ENCODE results near the gene ATXN2. TPM values are rescaled to one million over a fixed set of nuclear protein-coding genes. Genes with fewer than 3 reads are reported as not detected.
"Not testable (repeated sequence)": the region's sequence is repeated elsewhere in the genome, so short reads cannot be mapped to it uniquely, and the experiment has no call there.

Gene ATXN2
- polyA plus RNA-seq, 3 donors from 2014 or later: 7.1 to 31.3 (median 12.3) TPM

- Mint-ChIP-seq H3K9me3 (no peaks in the 10 kb centered on the region), H3K4me1 (no peaks in the 10 kb centered on the region), H3K4me3 (no peak overlapping the region), H3K27ac (peak overlapping the region in 1 of 6 donors; percentile 84), H3K27me3 (ENCODE audit: low read depth in 3 of 3) (peaks cover 0 to 2% (median 0%) of the 10 kb centered on the region in 3 donors), H3K36me3 (peaks cover 17 to 37% (median 27%) of the 10 kb centered on the region in 3 donors)
- DNase-seq: no peak
These were observed 110.8 kb downstream of the ATXN2 start for GRCh38 chr12:111488271-111488670.

DNA sequence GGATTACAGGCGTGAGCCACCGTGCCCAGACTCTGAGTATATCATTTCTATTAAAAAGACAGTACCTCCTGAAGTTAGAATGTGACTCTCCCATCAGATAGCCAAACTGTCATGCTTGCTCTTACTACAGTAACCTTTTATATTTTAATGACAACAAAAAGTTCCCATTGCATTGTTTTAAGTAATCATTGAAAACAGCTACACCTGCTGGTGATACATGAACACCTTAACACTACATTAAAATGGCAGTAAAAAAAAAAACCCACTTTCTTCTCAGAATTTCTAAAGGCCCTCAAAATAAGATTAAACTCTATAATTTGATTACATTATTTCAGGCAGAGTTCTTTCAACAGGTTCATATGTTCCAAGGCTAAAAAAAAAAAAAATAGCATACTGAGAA, 116.7 kb downstream of the ATXN2 start:
- Mint-ChIP-seq H3K4me3 (no peak overlapping the region), H3K36me3 (peaks cover 9 to 25% (median 19%) of the 10 kb centered on the region in 3 donors), H3K27me3 (ENCODE audit: low read depth in 3 of 3) (no peaks in the 10 kb centered on the region), H3K9me3 (no peaks in the 10 kb centered on the region), H3K4me1 (no peaks in the 10 kb centered on the region), H3K27ac (no peak overlapping the region)
- DNase-seq: peak in 1 of 3 donors; percentile 6

GRCh38 chr12:111471236-111471635, 127.9 kb downstream of the ATXN2 start:
- H3K27ac Mint-ChIP-seq: no peak overlapping the region
- no peaks in the 10 kb centered on the region for H3K4me1 Mint-ChIP-seq
- no peaks in the 10 kb centered on the region for H3K27me3 Mint-ChIP-seq (ENCODE audit: low read depth in 3 of 3)
- H3K36me3 Mint-ChIP-seq: peaks cover 4 to 30% (median 20%) of the 10 kb centered on the region in 3 donors
- H3K9me3 Mint-ChIP-seq: no peaks in the 10 kb centered on the region
- no peak overlapping the region for H3K4me3 Mint-ChIP-seq
- no peak for DNase-seq

DNA sequence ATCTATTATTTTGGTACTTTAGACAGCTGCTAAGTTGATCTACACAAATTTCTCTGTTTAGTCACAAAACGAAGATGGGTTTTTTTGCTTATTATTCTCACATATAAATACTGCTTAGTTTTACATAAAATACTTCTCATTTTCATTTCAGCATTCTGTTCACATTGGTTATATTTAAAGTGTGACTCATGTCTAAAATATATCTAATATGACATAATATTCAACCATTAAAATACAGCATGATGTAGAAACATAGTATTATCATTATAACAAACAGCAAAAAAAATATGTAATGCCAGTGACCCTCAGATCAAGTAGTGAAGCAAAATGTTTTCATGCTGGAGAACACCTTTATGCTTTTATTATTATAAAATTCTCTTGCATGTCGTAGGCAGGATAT, 129.7 kb downstream of the ATXN2 start:
- Mint-ChIP-seq H3K27me3 (ENCODE audit: low read depth in 3 of 3) (no peaks in the 10 kb centered on the region), H3K4me3 (no peak overlapping the region), H3K9me3 (no peaks in the 10 kb centered on the region), H3K36me3 (peaks cover 4 to 29% (median 12%) of the 10 kb centered on the region in 3 donors), H3K4me1 (no peaks in the 10 kb centered on the region), H3K27ac (no peak overlapping the region)
- no peak for DNase-seq

GRCh38 chr12:111467857-111468241, 131.3 kb downstream of the ATXN2 start:
- no peak overlapping the region for H3K4me3 Mint-ChIP-seq
- DNase-seq: no peak
- H3K36me3 Mint-ChIP-seq: peaks cover 0 to 20% (median 4%) of the 10 kb centered on the region in 3 donors
- no peaks in the 10 kb centered on the region for H3K27me3 Mint-ChIP-seq (ENCODE audit: low read depth in 3 of 3)
- H3K9me3 Mint-ChIP-seq: no peaks in the 10 kb centered on the region
- H3K4me1 Mint-ChIP-seq: no peaks in the 10 kb centered on the region
- H3K27ac Mint-ChIP-seq: peak overlapping the region in 1 of 6 donors; percentile 53

DNA sequence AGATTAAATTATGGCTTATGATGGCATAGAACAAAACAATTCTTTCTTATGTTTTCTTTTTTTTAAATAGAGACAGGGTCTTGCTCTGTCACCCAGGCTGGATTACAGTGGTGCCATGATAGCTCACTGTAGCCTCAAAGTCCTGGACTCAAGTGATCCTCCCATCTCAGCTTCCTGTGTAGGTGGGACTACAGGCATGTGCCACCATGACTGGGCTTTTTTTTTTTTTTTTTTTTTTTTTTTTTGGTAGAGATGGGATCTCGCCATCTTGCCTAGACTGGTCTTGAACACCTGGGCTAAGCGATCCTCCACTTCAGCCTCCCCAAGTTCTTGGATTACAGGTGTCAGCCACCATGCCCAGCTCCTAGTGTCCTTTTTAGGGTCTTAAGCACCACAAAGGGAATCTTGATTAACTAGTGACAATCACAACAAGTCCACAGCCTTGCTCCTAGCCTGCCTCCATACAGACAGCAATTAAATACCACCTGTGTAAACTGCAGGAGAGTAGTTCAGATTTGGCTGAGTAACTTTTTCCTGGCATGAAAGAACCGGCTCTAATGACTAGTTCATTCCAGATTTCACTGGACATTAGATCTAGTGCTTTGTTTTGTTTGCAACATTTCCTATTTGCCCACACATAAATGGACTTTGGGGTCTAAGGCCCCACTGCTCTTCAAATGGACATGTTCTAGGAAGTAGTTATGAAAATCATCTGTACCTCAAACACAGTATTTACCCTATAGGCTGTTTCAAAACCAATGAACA, 131.8 kb downstream of the ATXN2 start:
- no peaks in the 10 kb centered on the region for H3K4me1 Mint-ChIP-seq
- peak overlapping the region in 1 of 6 donors; percentile 53 for H3K27ac Mint-ChIP-seq
- no peaks in the 10 kb centered on the region for H3K27me3 Mint-ChIP-seq (ENCODE audit: low read depth in 3 of 3)
- no peaks in the 10 kb centered on the region for H3K9me3 Mint-ChIP-seq
- H3K36me3 Mint-ChIP-seq: peaks cover 0 to 20% (median 4%) of the 10 kb centered on the region in 3 donors
- no peak for DNase-seq
- no peak overlapping the region for H3K4me3 Mint-ChIP-seq

- no peaks in the 10 kb centered on the region for H3K4me1 Mint-ChIP-seq
- H3K4me3 Mint-ChIP-seq: no peak overlapping the region
- H3K27ac Mint-ChIP-seq: no peak overlapping the region
- no peaks in the 10 kb centered on the region for H3K36me3 Mint-ChIP-seq
- H3K27me3 Mint-ChIP-seq (ENCODE audit: low read depth in 3 of 3): no peaks in the 10 kb centered on the region
- DNase-seq: no peak
- H3K9me3 Mint-ChIP-seq: no peaks in the 10 kb centered on the region
These were observed 136.8 kb downstream of the ATXN2 start for GRCh38 chr12:111462210-111462769.

DNA sequence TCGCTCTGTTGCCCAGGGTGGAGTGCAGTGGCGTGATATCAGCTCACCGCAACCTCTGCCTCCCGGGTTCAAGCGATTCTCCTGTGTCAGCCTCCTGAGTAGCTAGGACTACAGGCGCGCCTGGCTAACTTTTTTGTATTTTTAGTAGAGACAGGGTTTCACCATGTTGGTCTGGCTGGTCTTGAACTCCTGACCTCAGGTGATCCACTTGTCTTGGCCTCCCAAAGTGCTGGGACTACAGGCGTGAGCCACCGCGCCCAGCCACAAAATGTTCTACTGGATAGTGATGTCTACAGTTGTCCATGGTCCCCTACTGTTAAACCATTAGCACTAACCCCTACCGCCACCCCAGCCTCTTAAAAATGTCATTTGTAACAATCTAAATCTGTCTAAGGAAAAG, 139.0 kb downstream of the ATXN2 start:
- H3K9me3 Mint-ChIP-seq; H3K27ac Mint-ChIP-seq; DNase-seq; H3K27me3 Mint-ChIP-seq (ENCODE audit: low read depth in 3 of 3); H3K4me3 Mint-ChIP-seq: not testable (repeated sequence)
- Mint-ChIP-seq H3K4me1 (peaks cover 12 to 14% of the 10 kb centered on the region in 2 donors), H3K36me3 (peaks cover 0 to 10% (median 10%) of the 10 kb centered on the region in 3 donors)

- H3K9me3 Mint-ChIP-seq: no peaks in the 10 kb centered on the region
- H3K27ac Mint-ChIP-seq: peak overlapping the region in 1 of 6 donors; percentile 50
- no peaks in the 10 kb centered on the region for H3K27me3 Mint-ChIP-seq (ENCODE audit: low read depth in 3 of 3)
- no peak for DNase-seq
- H3K36me3 Mint-ChIP-seq: peaks cover 0 to 14% (median 10%) of the 10 kb centered on the region in 3 donors
- H3K4me1 Mint-ChIP-seq: peaks cover 24 to 28% of the 10 kb centered on the region in 2 donors
- no peak overlapping the region for H3K4me3 Mint-ChIP-seq
These were observed 140.5 kb downstream of the ATXN2 start for GRCh38 chr12:111458546-111459172.

- no peak overlapping the region for H3K4me3 Mint-ChIP-seq
- peaks cover 0 to 2% (median 0%) of the 10 kb centered on the region in 3 donors for H3K27me3 Mint-ChIP-seq (ENCODE audit: low read depth in 3 of 3)
- H3K27ac Mint-ChIP-seq: peak overlapping the region in 1 of 6 donors; percentile 59
- H3K4me1 Mint-ChIP-seq: peaks cover 26 to 31% of the 10 kb centered on the region in 2 donors
- H3K9me3 Mint-ChIP-seq: no peaks in the 10 kb centered on the region
- no peak for DNase-seq
- H3K36me3 Mint-ChIP-seq: peaks cover 0 to 15% (median 10%) of the 10 kb centered on the region in 3 donors
These were observed 141.5 kb downstream of the ATXN2 start for GRCh38 chr12:111457577-111457976.

GRCh38 chr12:111457071-111457470, 142.0 kb downstream of the ATXN2 start:
- Mint-ChIP-seq H3K4me1 (peaks cover 26 to 31% of the 10 kb centered on the region in 2 donors), H3K27me3 (ENCODE audit: low read depth in 3 of 3) (peaks cover 0 to 2% (median 0%) of the 10 kb centered on the region in 3 donors), H3K27ac (peak overlapping the region in 1 of 6 donors; percentile 59), H3K9me3 (no peaks in the 10 kb centered on the region), H3K36me3 (peaks cover 0 to 15% (median 10%) of the 10 kb centered on the region in 3 donors), H3K4me3 (no peak overlapping the region)
- DNase-seq: no peak

DNA sequence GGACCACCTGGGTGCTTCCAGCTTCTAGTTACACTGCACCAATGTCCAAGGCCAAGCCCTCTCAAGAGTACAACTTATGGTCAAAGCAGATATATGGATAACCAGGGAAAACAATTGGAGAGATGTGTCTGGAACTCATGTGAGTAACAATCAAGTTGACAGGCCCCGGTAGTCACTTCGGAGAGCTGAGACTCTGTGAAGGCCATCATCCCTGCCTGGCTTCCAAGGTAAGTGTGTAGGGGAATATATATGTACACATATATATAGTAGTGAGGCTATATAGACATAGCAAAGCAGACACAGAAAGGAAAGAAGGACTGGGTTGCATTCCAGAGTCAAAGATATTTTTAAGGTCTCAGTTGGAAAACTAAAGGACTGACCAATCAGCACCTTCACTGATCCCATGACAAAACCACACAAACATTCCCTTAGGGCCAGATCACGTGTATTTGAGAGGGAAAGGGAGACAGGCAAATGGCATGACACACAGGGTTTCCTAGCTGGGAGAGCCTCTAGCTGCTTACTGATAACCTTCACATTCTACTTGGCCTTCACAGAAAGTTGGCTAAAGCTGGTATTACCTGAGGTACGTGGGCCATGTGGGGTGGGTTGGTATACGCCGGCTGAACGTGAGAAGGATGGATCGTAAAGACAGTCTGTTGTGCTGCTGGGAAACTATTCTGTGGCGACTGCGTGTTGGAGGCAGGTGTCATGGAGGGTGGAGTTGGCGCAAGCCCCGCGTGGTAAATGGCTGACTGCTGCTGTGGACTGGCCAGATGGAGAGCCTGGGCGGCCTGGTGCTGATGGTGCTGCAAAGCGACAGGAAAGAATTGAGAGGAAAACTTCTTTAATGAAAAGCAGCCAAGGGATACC, 143.4 kb downstream of the ATXN2 start:
- Mint-ChIP-seq H3K9me3 (no peaks in the 10 kb centered on the region), H3K4me1 (peaks cover 38 to 44% of the 10 kb centered on the region in 2 donors), H3K27me3 (ENCODE audit: low read depth in 3 of 3) (peaks cover 0 to 2% (median 2%) of the 10 kb centered on the region in 3 donors), H3K36me3 (peaks cover 4 to 25% (median 19%) of the 10 kb centered on the region in 3 donors), H3K27ac (peak overlapping the region; percentile 40 to 86 (median 72)), H3K4me3 (peak overlapping the region in 3 of 5 donors; percentile 4 to 61 (median 35))
- DNase-seq: no peak

DNA sequence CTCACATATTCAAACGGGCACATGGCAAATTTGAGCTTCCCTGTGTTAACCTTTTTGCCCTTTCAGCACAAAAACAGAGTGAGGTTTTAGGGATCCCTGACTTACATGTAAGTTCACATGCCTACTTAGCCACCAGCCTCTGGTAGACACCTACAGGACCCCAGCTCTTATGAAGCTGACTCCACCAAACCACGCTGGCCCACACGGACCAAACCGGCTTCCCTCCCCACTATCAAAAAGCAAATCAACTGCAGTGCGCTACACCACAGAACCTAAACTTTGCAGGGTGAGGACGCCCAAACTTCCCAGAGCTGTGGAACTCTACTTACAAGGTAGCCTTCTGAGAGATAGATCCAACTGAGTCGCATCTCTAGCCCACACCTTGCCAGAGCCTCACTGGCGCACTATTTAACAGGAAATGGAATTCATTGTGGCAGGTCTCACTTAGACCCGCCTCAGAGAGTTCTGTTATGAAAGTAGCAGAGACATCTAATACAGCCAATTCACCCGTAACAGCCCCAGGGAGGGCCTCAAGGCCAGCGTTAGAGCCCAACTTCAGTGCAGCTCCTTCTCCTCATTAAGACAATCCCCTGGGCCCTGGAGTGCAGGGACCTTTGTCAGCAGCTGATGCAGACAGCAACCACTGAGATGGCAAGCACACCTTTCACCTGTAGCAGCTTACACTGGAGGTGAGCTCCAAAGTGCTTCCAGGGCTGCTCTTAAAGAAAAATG, 144.2 kb downstream of the ATXN2 start:
- Mint-ChIP-seq H3K9me3 (no peaks in the 10 kb centered on the region), H3K4me3 (peak overlapping the region; percentile 4 to 61 (median 50)), H3K4me1 (peaks cover 45 to 51% of the 10 kb centered on the region in 2 donors), H3K27ac (peak overlapping the region; percentile 52 to 86 (median 84)), H3K27me3 (ENCODE audit: low read depth in 3 of 3) (peaks cover 0 to 5% (median 2%) of the 10 kb centered on the region in 3 donors), H3K36me3 (peaks cover 4 to 30% (median 19%) of the 10 kb centered on the region in 3 donors)
- no peak for DNase-seq

All from immature natural killer cell (primary cell).